ENCODE measurements around the gene ITGB1. TPM values are rescaled to one million over a fixed set of nuclear protein-coding genes. Genes with fewer than 3 reads are reported as not detected.

Gene ITGB1
- total RNA-seq, 2 experiments from 2014 or later, result 82.4 to 82.9 TPM

- peak overlapping the region; percentile 30 for H3K4me3 Mint-ChIP-seq
- Histone ChIP-seq H3K9me3 (ENCODE audit: control insufficient read depth in 1 of 2, insufficient read depth in 1 of 2, low read length in 2 of 2) (no peaks in the 10 kb centered on the region), H3K36me3 (ENCODE audit: insufficient read depth, low read length) (peaks cover 5% of the 10 kb centered on the region), H3K27ac (ENCODE audit: low read depth in 1 of 2, low read length in 2 of 2) (peak overlapping the region in 1 of 2 donors; percentile 1), H3K4me3 (ENCODE audit: low read length) (no peak overlapping the region), H3K27me3 (ENCODE audit: control insufficient read depth in 1 of 2, insufficient read depth in 2 of 2, low read length in 2 of 2) (no peaks in the 10 kb centered on the region), H3K4me1 (ENCODE audit: insufficient read depth, low read length) (peaks cover 27% of the 10 kb centered on the region)
- H3K9me3 Mint-ChIP-seq, result no peaks in the 10 kb centered on the region
- H3K27me3 Mint-ChIP-seq, result no peaks in the 10 kb centered on the region
- peaks cover 78% of the 10 kb centered on the region for H3K4me1 Mint-ChIP-seq (ENCODE audit: low read depth)
- ATAC-seq (ENCODE audit: poor library complexity) (no peak), DNase-seq (no peak)
- intact Hi-C loops (cut with DNase I, micrococcal nuclease), result no loop called here
- ChIA-PET POLR2A (interaction anchor here (1.0 kb wide), 1 partner anchor 34 kb away, joined by 3 read pairs; no protein-coding TSS in a partner anchor), CTCF (interaction anchor here (1.6 kb wide), 1 partner anchor 24 kb away, joined by 3 read pairs; no protein-coding TSS in a partner anchor)
- peak overlapping the region; percentile 50 for H3K27ac Mint-ChIP-seq
- TF ChIP-seq, protein P1, sequence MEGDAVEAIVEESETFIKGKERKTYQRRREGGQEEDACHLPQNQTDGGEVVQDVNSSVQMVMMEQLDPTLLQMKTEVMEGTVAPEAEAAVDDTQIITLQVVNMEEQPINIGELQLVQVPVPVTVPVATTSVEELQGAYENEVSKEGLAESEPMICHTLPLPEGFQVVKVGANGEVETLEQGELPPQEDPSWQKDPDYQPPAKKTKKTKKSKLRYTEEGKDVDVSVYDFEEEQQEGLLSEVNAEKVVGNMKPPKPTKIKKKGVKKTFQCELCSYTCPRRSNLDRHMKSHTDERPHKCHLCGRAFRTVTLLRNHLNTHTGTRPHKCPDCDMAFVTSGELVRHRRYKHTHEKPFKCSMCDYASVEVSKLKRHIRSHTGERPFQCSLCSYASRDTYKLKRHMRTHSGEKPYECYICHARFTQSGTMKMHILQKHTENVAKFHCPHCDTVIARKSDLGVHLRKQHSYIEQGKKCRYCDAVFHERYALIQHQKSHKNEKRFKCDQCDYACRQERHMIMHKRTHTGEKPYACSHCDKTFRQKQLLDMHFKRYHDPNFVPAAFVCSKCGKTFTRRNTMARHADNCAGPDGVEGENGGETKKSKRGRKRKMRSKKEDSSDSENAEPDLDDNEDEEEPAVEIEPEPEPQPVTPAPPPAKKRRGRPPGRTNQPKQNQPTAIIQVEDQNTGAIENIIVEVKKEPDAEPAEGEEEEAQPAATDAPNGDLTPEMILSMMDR (IDR thresholded peaks at IDR 0.05), result no peak
- H3K36me3 Mint-ChIP-seq (ENCODE audit: low read depth), result peaks cover under 1% of the 10 kb centered on the region
Measured at GRCh38 chr10:32947586-32947985, 10.4 kb downstream of the ITGB1 start.

DNA sequence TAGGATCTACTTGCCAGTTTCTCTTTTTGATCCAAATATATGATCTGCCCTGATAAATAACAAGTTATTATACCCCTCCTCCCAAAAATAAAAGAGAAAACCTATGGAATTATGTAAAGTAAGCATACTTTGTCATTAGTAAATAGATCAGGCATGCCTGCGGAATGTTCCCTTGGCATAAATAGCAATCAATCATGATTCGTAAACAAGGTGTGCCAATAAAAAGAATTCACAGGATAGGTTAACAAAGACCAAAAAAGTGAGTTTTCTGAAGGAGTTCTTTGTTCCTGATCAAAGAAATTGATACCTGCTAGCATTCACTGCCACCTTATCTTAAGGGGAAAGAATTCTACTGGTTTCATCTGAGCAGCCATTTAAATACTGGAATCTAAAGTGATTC is 11.9 kb downstream of the ITGB1 start:
- no peaks in the 10 kb centered on the region for H3K27me3 Mint-ChIP-seq
- Histone ChIP-seq H3K27me3 (ENCODE audit: control insufficient read depth in 1 of 2, insufficient read depth in 2 of 2, low read length in 2 of 2) (no peaks in the 10 kb centered on the region), H3K9me3 (ENCODE audit: control insufficient read depth in 1 of 2, insufficient read depth in 1 of 2, low read length in 2 of 2) (no peaks in the 10 kb centered on the region), H3K4me3 (ENCODE audit: low read length) (no peak overlapping the region), H3K27ac (ENCODE audit: low read depth in 1 of 2, low read length in 2 of 2) (no peak overlapping the region), H3K4me1 (ENCODE audit: insufficient read depth, low read length) (peaks cover 31% of the 10 kb centered on the region), H3K36me3 (ENCODE audit: insufficient read depth, low read length) (peaks cover 5% of the 10 kb centered on the region)
- no peak for DNase-seq
- no peak overlapping the region for H3K27ac Mint-ChIP-seq
- peaks cover 76% of the 10 kb centered on the region for H3K4me1 Mint-ChIP-seq (ENCODE audit: low read depth)
- no peak for ATAC-seq (ENCODE audit: poor library complexity)
- no peaks in the 10 kb centered on the region for H3K36me3 Mint-ChIP-seq (ENCODE audit: low read depth)
- no peaks in the 10 kb centered on the region for H3K9me3 Mint-ChIP-seq
- ChIA-PET POLR2A (interaction anchor here (0.6 to 1.7 kb wide), 2 partner anchors 11 to 199 kb away, joined by 3 to 7 read pairs; no protein-coding TSS in a partner anchor), CTCF (no interaction called here)
- TF ChIP-seq, protein P1 (IDR thresholded peaks at IDR 0.05), result no peak
- no peak overlapping the region for H3K4me3 Mint-ChIP-seq
- intact Hi-C loops (cut with DNase I, micrococcal nuclease), result no loop called here

DNA sequence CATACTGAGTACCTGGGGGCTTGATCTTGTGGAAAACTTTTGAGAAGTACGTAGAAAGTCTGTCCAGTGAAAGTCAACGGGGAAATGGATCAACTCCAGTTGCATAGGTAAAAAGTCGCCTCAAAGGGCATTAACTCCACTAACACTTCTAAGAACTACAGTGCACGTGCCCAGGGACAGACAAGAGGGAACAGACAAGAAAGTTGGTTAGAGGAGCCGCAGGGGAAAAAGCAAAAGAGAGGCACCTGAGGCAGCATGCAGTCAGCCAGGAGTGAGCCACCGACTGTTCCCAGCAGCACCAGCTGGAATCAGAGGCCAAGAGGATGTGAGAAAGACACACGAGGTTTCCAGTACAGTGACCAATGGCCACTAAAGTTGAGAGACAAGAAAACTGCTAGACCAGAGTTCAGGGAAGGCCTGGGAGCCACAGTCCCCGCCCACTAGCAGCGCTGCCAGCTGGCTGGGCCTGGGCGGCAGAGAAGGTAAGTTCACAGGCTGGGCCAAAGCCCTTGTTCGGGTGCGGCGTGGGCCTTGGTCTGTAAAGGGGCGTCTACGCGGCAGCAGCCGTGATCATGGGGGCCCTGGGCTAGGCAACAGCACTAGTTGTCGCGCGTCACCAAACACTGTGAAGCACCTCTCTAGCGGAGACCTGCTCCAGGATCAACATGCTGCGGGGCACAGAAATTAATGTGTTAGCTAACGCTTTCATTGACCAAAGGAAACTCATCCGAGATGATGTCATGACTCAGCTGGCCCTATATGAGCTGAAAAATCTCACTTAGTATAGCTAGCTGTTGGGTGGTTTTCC is 14.0 kb downstream of the ITGB1 start:
- intact Hi-C loops (cut with DNase I, micrococcal nuclease), result no loop called here
- POLR2A ChIA-PET, result interaction anchor here (0.6 to 1.0 kb wide), 4 partner anchors 9 to 32 kb away, joined by 3 read pairs; no protein-coding TSS in a partner anchor
- no peaks in the 10 kb centered on the region for H3K27me3 ChIP-seq (ENCODE audit: control insufficient read depth in 1 of 2, insufficient read depth in 2 of 2, low read length in 2 of 2)
- H3K9me3 ChIP-seq (ENCODE audit: control insufficient read depth in 1 of 2, insufficient read depth in 1 of 2, low read length in 2 of 2), result no peaks in the 10 kb centered on the region
- Mint-ChIP-seq H3K27me3 (no peaks in the 10 kb centered on the region), H3K4me1 (ENCODE audit: low read depth) (peaks cover 77% of the 10 kb centered on the region), H3K4me3 (no peak overlapping the region), H3K27ac (peak overlapping the region; percentile 43), H3K9me3 (no peaks in the 10 kb centered on the region), H3K36me3 (ENCODE audit: low read depth) (peaks cover 11% of the 10 kb centered on the region)
- no peak for DNase-seq
- H3K4me3 ChIP-seq (ENCODE audit: low read length), result no peak overlapping the region
- CTCF ChIA-PET, result no interaction called here
- no peak for ATAC-seq (ENCODE audit: poor library complexity)
- H3K4me1 ChIP-seq (ENCODE audit: insufficient read depth, low read length), result peaks cover 43% of the 10 kb centered on the region
- peaks cover 14% of the 10 kb centered on the region for H3K36me3 ChIP-seq (ENCODE audit: insufficient read depth, low read length)
- TF ChIP-seq, protein P1 (IDR thresholded peaks at IDR 0.05), result no peak
- no peak overlapping the region for H3K27ac ChIP-seq (ENCODE audit: low read depth in 1 of 2, low read length in 2 of 2)
